Psoas muscle (tissue), 8 donors: ENCODE measurements around the gene COL4A3. TPM values are rescaled to one million over a fixed set of nuclear protein-coding genes. Genes with fewer than 3 reads are reported as not detected.

Source experiments
- ATAC-seq, 4 donors: fragments of 200-7000 bp; cut with Tn5 transposase; one replicate each; pipeline ENCODE4 v1.9.1; 2020; ENCODE audit warnings: moderate library complexity in 3 of 4, mild to moderate bottlenecking in 2 of 4
- DNase-seq, 2 donors: peaks; one replicate each; pipeline ENCODE4 v3.0.0-alpha.2; 2020
- H3K27ac ChIP-seq: fragments of 200-600 bp; one replicate; pipeline ENCODE4 v1.8.0; 2022
- H3K27me3 ChIP-seq, 3 donors: fragments of 200-600 bp in 1 of 3; one replicate each; pipeline versions ENCODE4 v1.6.1 to v1.8.0; 2013 to 2022; ENCODE audit warnings: low read length in 2 of 3, mild to moderate bottlenecking in 2 of 3, moderate library complexity in 1 of 3; ENCODE audit not compliant: insufficient read depth in 3 of 3
- H3K36me3 ChIP-seq, 2 donors: fragments of 200-600 bp in 1 of 2; one replicate each; pipeline versions ENCODE4 v1.6.1 to v1.8.0; 2013 to 2022; ENCODE audit warnings: low read depth in 1 of 2, mild to moderate bottlenecking in 1 of 2, moderate library complexity in 1 of 2; ENCODE audit not compliant: insufficient read depth in 1 of 2
- H3K4me1 ChIP-seq: fragments of 200-600 bp; one replicate; pipeline ENCODE4 v1.8.0; 2022
- H3K4me3 ChIP-seq: fragments of 200-600 bp; one replicate; pipeline ENCODE4 v1.8.0; 2022; ENCODE audit warnings: mild to moderate bottlenecking
- H3K9me3 ChIP-seq: fragments of 200-600 bp; one replicate; pipeline ENCODE4 v1.8.0; 2022
- CTCF ChIP-seq: fragments of 200-600 bp; IDR thresholded peaks from one replicate; pipeline ENCODE4 v1.8.0; 2022; ENCODE audit warnings: antibody characterized with exemption
- WGBS, 3 donors: extraction: QIAGEN DNeasy Blood & Tissue Kit; methylation state at CpG; one replicate each; pipeline versions ENCODE4 v1.1.6 to v1.1.7; 2013; 5-methylcytosine and 5-hydroxymethylcytosine counted together
- intact Hi-C, 2 donors: fragments of 100-400 bp; cut with DNase I; formaldehyde crosslinking; loops; one replicate each; pipeline versions ENCODE4 v1.11.0 to v1.14.2; 2022
- polyA plus RNA-seq, 3 donors: library from polyadenylated mRNA; stranded (reverse); fragments of 200-250 nt; gene quantifications; one replicate each; pipeline ENCODE4 v1.2.3, GENCODE V29; 2013
- total RNA-seq, 4 donors: library from RNA; stranded (reverse); fragmentation: NEBNext Ultra II Directional in 2 of 4; extraction: Animal tissue kit (Norgen Biotek cat#: 25700) in 2 of 4; gene quantifications; one replicate each; pipeline versions ENCODE4 v1.2.1 to v1.2.4, GENCODE V29; 2021 to 2023
- donor health status: healthy with polysubstance abuse.
- donor health status: DM: no; HTN: no; CAD: no; lungs with moderate emphysema.
- donor health status: Bipolar disorder and iron deficiency.
- donor health status: healthy.
- donor health status: DM: yes; HTN: yes; CAD: no.
- donor health status: DM: no; HTN: no; CAD: no.
- donor health status: DM: no; HTN: no; CAD: no.
- donor health status: DM: yes; HTN: yes; CAD: no.

Gene COL4A3
- total and polyA plus RNA-seq, 7 donors: 3.1 to 29.4 (median 5.6) TPM

- ATAC-seq (no peak), DNase-seq (no peak)
- Histone ChIP-seq H3K9me3 (no peaks in the 10 kb centered on the region), H3K27me3 (no peaks in the 10 kb centered on the region), H3K4me3 (no peak overlapping the region), H3K4me1 (no peaks in the 10 kb centered on the region), H3K27ac (no peak overlapping the region), H3K36me3 (peaks cover 6 to 98% of the 10 kb centered on the region in 2 donors)
- no peak for TF ChIP-seq CTCF
- intact Hi-C loops: no loop called here
- WGBS, 3 donors: 92 to 96% (median 96%) methylated on average over 5 of the region's 5 CpGs
These were observed 123.3 kb downstream of the COL4A3 start for GRCh38 chr2:227287771-227288170.

- Histone ChIP-seq H3K36me3 (peaks cover 2 to 98% of the 10 kb centered on the region in 2 donors), H3K9me3 (no peaks in the 10 kb centered on the region), H3K27me3 (no peaks in the 10 kb centered on the region), H3K4me3 (no peak overlapping the region), H3K27ac (no peak overlapping the region), H3K4me1 (no peaks in the 10 kb centered on the region)
- intact Hi-C loops: no loop called here
- ATAC-seq: no peak
- no peak for TF ChIP-seq CTCF
- DNase-seq: no peak
- 86 to 89% (median 89%) methylated on average over 3 of the region's 3 CpGs for WGBS, 3 donors
These were observed 127.9 kb downstream of the COL4A3 start for GRCh38 chr2:227292314-227292713.

GRCh38 chr2:227293531-227293930 lies 129.1 kb downstream of the COL4A3 start:
- no peak for TF ChIP-seq CTCF
- intact Hi-C loops: no loop called here
- H3K27me3 ChIP-seq: no peaks in the 10 kb centered on the region
- 63 to 69% (median 69%) methylated on average over 4 of the region's 4 CpGs for whole genome bisulfite sequencing, 3 donors
- no peak overlapping the region for H3K27ac ChIP-seq
- no peak overlapping the region for H3K4me3 ChIP-seq
- no peaks in the 10 kb centered on the region for H3K9me3 ChIP-seq
- ATAC-seq (no peak), DNase-seq (no peak)
- peaks cover 2 to 98% of the 10 kb centered on the region in 2 donors for H3K36me3 ChIP-seq
- no peaks in the 10 kb centered on the region for H3K4me1 ChIP-seq

- H3K36me3 ChIP-seq: peaks cover 2 to 98% of the 10 kb centered on the region in 2 donors
- no peak overlapping the region for H3K4me3 ChIP-seq
- no peaks in the 10 kb centered on the region for H3K4me1 ChIP-seq
- H3K9me3 ChIP-seq: no peaks in the 10 kb centered on the region
- no peak for DNase-seq
- no peak overlapping the region for H3K27ac ChIP-seq
- WGBS, 3 donors: 85 to 93% (median 91%) methylated on average over 4 of the region's 4 CpGs
- no peak for ATAC-seq
- intact Hi-C loops: no loop called here
- no peak for TF ChIP-seq CTCF
- no peaks in the 10 kb centered on the region for H3K27me3 ChIP-seq
These were observed 131.4 kb downstream of the COL4A3 start for GRCh38 chr2:227295806-227296205.

GRCh38 chr2:227296671-227297405 lies 132.4 kb downstream of the COL4A3 start:
- TF ChIP-seq CTCF: no peak
- H3K36me3 ChIP-seq: peaks cover 2 to 98% of the 10 kb centered on the region in 2 donors
- H3K4me1 ChIP-seq: peaks cover 3% of the 10 kb centered on the region
- intact Hi-C loops: no loop called here
- no peak overlapping the region for H3K27ac ChIP-seq
- WGBS, 3 donors: 82 to 87% (median 86%) methylated on average over 3 of the region's 3 CpGs
- H3K27me3 ChIP-seq: no peaks in the 10 kb centered on the region
- ATAC-seq (no peak), DNase-seq (no peak)
- H3K9me3 ChIP-seq: no peaks in the 10 kb centered on the region
- no peak overlapping the region for H3K4me3 ChIP-seq
